GM21360 (cell line): ENCODE results near the gene IDUA.
"Not testable (repeated sequence)": the region's sequence is repeated elsewhere in the genome, so short reads cannot be mapped to it uniquely, and the experiment has no call there.

ENCODE experiments used
- ATAC-seq: cut with Tn5 transposase; IDR thresholded peaks from one replicate; pipeline ENCODE4 v1.9.1; 2021; ENCODE audit warnings: mild to moderate bottlenecking, moderate library complexity; ENCODE audit not compliant: unreplicated experiment

Gene IDUA

GRCh38 chr4:999240-999863 is 12.5 kb downstream of the IDUA start:
- ATAC-seq = not testable (repeated sequence)

GRCh38 chr4:999882-1000425 is 13.1 kb downstream of the IDUA start:
- ATAC-seq = no peak

- ATAC-seq = no peak
These were observed 13.9 kb downstream of the IDUA start for GRCh38 chr4:1000686-1001260.

DNA sequence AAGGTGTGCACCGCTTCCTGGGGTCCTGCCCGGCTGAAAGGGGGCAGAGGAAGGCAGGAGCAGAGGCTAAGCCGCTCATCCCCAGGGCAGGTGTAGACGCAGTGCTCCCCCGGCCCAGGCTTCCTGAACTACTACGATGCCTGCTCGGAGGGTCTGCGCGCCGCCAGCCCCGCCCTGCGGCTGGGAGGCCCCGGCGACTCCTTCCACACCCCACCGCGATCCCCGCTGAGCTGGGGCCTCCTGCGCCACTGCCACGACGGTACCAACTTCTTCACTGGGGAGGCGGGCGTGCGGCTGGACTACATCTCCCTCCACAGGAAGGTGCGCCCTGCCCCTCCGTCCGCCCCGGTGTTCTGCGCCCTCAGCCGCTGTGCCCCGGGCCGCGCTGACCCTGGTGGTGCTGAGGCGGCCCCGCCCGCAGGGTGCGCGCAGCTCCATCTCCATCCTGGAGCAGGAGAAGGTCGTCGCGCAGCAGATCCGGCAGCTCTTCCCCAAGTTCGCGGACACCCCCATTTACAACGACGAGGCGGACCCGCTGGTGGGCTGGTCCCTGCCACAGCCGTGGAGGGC is 14.8 kb downstream of the IDUA start:
- ATAC-seq = no peak

- no peak for ATAC-seq
These were observed 15.3 kb downstream of the IDUA start for GRCh38 chr4:1002131-1002630.

GRCh38 chr4:1002631-1003251 is 15.9 kb downstream of the IDUA start:
- ATAC-seq = no peak

- ATAC-seq = no peak
These were observed 16.6 kb downstream of the IDUA start for GRCh38 chr4:1003271-1004070.

- ATAC-seq = no peak
These were observed 17.2 kb downstream of the IDUA start for GRCh38 chr4:1004071-1004418.

GRCh38 chr4:1004557-1005485 is 18.0 kb downstream of the IDUA start:
- ATAC-seq = no peak

DNA sequence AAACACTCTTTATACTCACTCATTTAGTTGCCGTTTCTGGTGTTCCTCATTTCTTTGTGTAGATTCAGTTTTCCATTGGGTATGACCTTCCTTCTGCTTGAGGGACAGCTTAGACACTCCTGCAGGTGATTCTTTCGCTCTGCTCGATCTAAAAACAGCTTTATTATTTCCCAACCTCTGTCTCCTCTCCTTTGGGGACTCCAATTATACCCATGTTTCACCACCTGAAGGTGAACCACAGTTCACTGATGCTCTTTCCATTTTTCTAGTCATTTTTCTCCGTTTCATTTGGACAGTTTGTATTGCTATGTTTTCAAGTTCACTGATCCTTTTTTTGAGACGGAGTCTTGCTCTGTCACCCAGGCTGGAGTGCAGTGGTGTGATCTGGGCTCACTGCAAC is 20.0 kb downstream of the IDUA start:
- no peak for ATAC-seq

DNA sequence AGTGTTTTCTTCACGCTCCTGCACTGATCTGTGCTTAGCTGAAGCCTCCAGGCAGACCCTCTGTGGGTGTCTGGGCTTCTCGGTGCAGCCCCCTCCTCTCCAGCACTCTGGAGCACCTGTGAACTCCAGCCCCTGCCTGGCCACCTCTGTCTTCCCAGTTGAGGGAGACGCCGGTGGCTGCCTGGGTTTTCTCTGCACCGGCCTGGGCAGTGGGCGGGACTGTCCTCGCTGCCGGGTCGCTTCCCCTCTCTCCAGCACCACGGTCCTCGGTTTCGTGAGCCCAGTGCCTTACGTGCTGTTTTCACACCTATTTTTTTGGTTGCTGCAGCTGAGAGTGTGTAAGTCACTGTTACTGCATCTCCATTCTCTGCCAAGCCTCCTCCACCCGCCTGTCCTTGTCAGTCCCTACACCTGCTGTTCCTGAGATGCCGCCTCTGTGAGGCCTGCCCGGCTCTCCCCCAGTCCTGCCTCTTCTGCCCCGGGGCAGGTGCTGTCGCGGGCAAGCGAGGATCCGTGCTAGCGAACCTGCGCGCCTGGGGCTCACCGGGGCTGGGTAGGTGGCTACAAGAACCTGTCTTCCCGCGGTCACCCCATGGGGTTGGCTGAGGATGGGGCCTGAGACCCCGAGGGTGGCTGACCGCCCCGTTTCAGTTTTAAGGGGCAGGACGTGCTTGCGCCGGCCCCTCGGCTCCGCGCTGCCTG is 22.1 kb downstream of the IDUA start:
- peak; percentile 7 for ATAC-seq

DNA sequence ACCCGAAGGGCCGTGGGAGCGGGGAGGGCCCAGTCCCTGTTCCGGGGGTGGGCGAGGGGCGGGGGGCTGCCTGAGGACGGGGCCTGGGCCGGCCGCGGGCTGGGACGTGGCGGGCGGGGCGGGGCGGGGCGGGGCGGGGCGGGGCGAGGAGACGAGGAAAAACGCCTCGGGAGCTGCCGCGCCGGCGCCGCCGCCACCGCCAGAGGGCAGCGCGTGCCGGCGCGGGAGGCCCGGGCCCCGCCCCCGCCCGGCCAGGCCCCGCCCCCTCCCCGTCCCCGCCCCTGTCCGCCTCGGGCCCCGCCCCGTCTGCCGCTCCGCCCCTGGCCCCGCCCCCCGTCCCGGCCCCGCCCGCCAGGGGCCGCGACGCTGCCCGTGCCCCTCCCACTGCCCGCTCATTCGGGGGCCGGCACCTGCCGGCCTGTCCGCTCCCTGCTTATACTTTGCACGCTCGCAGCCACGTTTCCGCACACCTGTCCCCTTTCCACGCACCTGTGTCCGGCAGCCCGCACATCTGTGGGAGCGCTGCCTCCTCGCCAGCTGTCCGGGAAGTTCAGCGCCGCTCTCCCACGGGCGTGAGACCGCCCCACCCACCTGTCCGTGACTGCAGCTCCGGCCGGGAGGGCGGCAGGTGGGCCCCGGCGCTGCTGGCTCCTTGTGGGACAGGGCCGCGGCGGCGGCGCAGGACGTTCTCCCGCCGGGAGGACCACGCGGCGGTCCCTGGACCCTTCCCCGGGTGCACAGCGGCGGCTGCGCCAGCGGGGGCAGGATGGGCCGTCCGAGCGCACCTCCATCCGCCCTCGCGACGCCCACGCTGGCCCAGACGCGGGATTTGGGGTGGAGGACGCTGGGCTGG is 22.9 kb downstream of the IDUA start:
- ATAC-seq = peak; percentile 36

DNA sequence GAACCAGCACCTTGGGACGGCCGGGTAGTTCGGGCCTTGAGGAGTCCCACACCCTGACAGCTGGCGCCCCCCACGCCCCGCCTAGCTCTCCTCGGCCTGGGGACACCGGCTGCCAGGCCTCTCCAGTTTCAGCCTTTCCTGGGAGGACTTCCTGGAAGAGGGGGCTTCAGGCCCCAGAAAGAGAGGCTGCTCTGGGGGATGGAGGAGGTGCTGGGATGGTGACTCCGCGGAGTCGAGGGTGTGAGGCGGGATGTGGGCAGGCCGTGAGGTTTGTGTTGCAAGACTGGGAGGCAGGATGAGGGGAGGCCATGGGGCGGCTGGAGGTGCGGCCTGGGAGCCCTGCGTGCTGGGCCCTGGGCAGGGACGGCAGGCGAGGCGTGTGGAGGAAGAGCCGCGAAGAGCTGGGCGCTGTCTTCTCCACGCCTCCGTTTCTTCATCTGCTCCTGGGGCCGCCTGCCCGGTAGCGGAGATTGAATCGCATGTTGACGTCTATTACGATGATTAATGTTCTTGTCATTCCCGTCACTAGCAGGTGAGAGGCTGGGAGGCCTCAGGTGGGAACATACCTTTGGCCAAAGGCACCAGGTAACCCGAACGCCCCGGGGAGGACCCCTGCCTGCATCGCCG is 23.7 kb downstream of the IDUA start:
- peak; percentile 9 for ATAC-seq

- no peak for ATAC-seq
These were observed 24.3 kb downstream of the IDUA start, which contains the start of gene FGFRL1 for GRCh38 chr4:1011022-1011665. TSS of gene FGFRL1 (plus strand) at chr4:1011626. CDS start at chr4:1012486, 860 bp downstream.

GRCh38 chr4:1011666-1012033 is 24.8 kb downstream of the IDUA start:
- no peak for ATAC-seq

- ATAC-seq = no peak
These were observed 25.3 kb downstream of the IDUA start for GRCh38 chr4:1012034-1012739.
